Mesenchymal stem cell (in vitro differentiated cells and primary cell): ENCODE data around the gene SKAP1.
A peak's percentile ranks its signal among the peaks of the same experiment; 100 is the strongest.

Experiments
- DNase-seq: peaks from one replicate; pipeline ENCODE4 v3.0.0-alpha.2; 2013
- H2AFZ ChIP-seq: one replicate; pipeline ENCODE4 v1.6.1; 2013; ENCODE audit warnings: low read depth, mild to moderate bottlenecking, control low read depth, inconsistent platforms, low read length, moderate library complexity
- H2AK5ac ChIP-seq: 2 replicates; pipeline ENCODE4 v1.6.1; 2013; ENCODE audit warnings: low read length, moderate library complexity, mild to moderate bottlenecking, inconsistent platforms; ENCODE audit not compliant: severe bottlenecking
- H2BK120ac ChIP-seq: one replicate; pipeline ENCODE4 v1.6.1; 2013; ENCODE audit warnings: low read depth, mild to moderate bottlenecking, inconsistent platforms, low read length, moderate library complexity
- H2BK12ac ChIP-seq, 2 experiments: one replicate each; pipeline ENCODE4 v1.6.1; 2013; ENCODE audit warnings: inconsistent platforms in 2 of 2, low read length in 2 of 2, mild to moderate bottlenecking in 2 of 2, moderate library complexity in 2 of 2, control low read depth in 1 of 2
- H2BK15ac ChIP-seq: one replicate; pipeline ENCODE4 v1.6.1; 2013; ENCODE audit warnings: mild to moderate bottlenecking, low read depth, inconsistent platforms; ENCODE audit not compliant: poor library complexity, severe bottlenecking
- H2BK5ac ChIP-seq: 2 replicates; pipeline ENCODE4 v1.6.1; 2013; ENCODE audit warnings: low read depth, mild to moderate bottlenecking, low read length, control low read depth, inconsistent platforms; ENCODE audit not compliant: poor library complexity, severe bottlenecking
- H3K14ac ChIP-seq, 2 experiments: one replicate each; pipeline ENCODE4 v1.6.1; 2013; ENCODE audit warnings: inconsistent platforms in 2 of 2, low read length in 2 of 2, control low read depth in 1 of 2, mild to moderate bottlenecking in 1 of 2, moderate library complexity in 1 of 2
- H3K18ac ChIP-seq, 2 experiments: one replicate each; pipeline ENCODE4 v1.6.1; 2013; ENCODE audit warnings: inconsistent platforms in 2 of 2, low read length in 2 of 2, control low read depth in 1 of 2, low read depth in 1 of 2, mild to moderate bottlenecking in 1 of 2
- H3K23ac ChIP-seq, 2 experiments: one replicate each; pipeline ENCODE4 v1.6.1; 2013; ENCODE audit warnings: inconsistent platforms in 2 of 2, low read length in 2 of 2, mild to moderate bottlenecking in 2 of 2, moderate library complexity in 2 of 2, control low read depth in 1 of 2
- H3K27ac ChIP-seq: 2 replicates; pipeline ENCODE4 v1.5.1; 2013; ENCODE audit warnings: mild to moderate bottlenecking, moderate library complexity, low read length, control low read depth, inconsistent platforms; ENCODE audit not compliant: poor library complexity, severe bottlenecking
- H3K27me3 ChIP-seq, 2 experiments: 2 replicates each; pipeline versions ENCODE4 v1.6.1 to v1.7.0; 2013; ENCODE audit warnings: low read length in 2 of 2, mild to moderate bottlenecking in 2 of 2, moderate library complexity in 2 of 2, control low read depth in 1 of 2, inconsistent platforms in 1 of 2; ENCODE audit not compliant: control insufficient read depth in 1 of 2, insufficient read depth in 1 of 2
- H3K36me3 ChIP-seq, 2 experiments: 2 replicates each; pipeline versions ENCODE4 v1.6.1 to v1.7.0; 2013; ENCODE audit warnings: low read length in 2 of 2, control low read depth in 1 of 2, inconsistent platforms in 1 of 2, low read depth in 1 of 2, mild to moderate bottlenecking in 1 of 2; ENCODE audit not compliant: insufficient read depth in 2 of 2, control insufficient read depth in 1 of 2
- H3K4ac ChIP-seq, 2 experiments: one replicate each; pipeline ENCODE4 v1.6.1; 2013; ENCODE audit warnings: inconsistent platforms in 2 of 2, low read length in 2 of 2, mild to moderate bottlenecking in 2 of 2, moderate library complexity in 2 of 2, control low read depth in 1 of 2, low read depth in 1 of 2
- H3K4me1 ChIP-seq: 2 replicates; pipeline ENCODE4 v1.6.1; 2013; ENCODE audit warnings: low read depth, low read length, control low read depth; ENCODE audit not compliant: control insufficient read depth, insufficient read depth
- H3K4me2 ChIP-seq: 2 replicates; pipeline ENCODE4 v1.6.1; 2013; ENCODE audit warnings: low read length, mild to moderate bottlenecking, inconsistent platforms; ENCODE audit not compliant: poor library complexity, severe bottlenecking
- H3K4me3 ChIP-seq, 2 experiments: 2 replicates each; pipeline versions ENCODE4 v1.5.1 to v1.7.0; 2013; ENCODE audit warnings: low read length in 2 of 2, mild to moderate bottlenecking in 2 of 2, control low read depth in 1 of 2, low read depth in 1 of 2; ENCODE audit not compliant: insufficient read depth in 1 of 2
- H3K79me1 ChIP-seq: replicated peaks from 2 replicates; pipeline ENCODE4 v1.6.1; 2013; ENCODE audit warnings: mild to moderate bottlenecking, control low read depth, low read length, inconsistent platforms; ENCODE audit not compliant: poor library complexity, severe bottlenecking
- H3K9ac ChIP-seq: 2 replicates; pipeline ENCODE4 v1.7.0; 2013; ENCODE audit warnings: mild to moderate bottlenecking, low read length, moderate library complexity
- H3K9me3 ChIP-seq: 2 replicates; pipeline ENCODE4 v1.7.0; 2013; ENCODE audit warnings: mild to moderate bottlenecking, low read length; ENCODE audit not compliant: control insufficient read depth
- H4K8ac ChIP-seq: one replicate; pipeline ENCODE4 v1.6.1; 2013; ENCODE audit warnings: inconsistent platforms, mild to moderate bottlenecking, low read length, moderate library complexity
- H4K91ac ChIP-seq: one replicate; pipeline ENCODE4 v1.6.1; 2013; ENCODE audit warnings: mild to moderate bottlenecking, low read length, inconsistent platforms
- WGBS: methylation state at CpG from one replicate; pipeline ENCODE4 v1.1.7; 2013; ENCODE audit warnings: mixed read lengths; 5-methylcytosine and 5-hydroxymethylcytosine counted together

The SKAP1 gene

GRCh38 chr17:48460052-48460451 is 30.0 kb upstream of the SKAP1 start:
- Histone ChIP-seq H2BK5ac (no peak overlapping the region), H4K91ac (no peak overlapping the region), H3K4ac (no peak overlapping the region), H3K9me3 (no peaks in the 10 kb centered on the region), H3K4me2 (no peak overlapping the region), H3K4me3 (no peak overlapping the region), H4K8ac (no peak overlapping the region), H2BK120ac (no peak overlapping the region), H2BK12ac (no peak overlapping the region), H3K9ac (no peak overlapping the region), H3K4me1 (peaks cover 4% of the 10 kb centered on the region), H2AFZ (no peak overlapping the region), H3K14ac (no peak overlapping the region), H3K27ac (no peak overlapping the region), H3K18ac (no peak overlapping the region), H3K36me3 (no peaks in the 10 kb centered on the region), H3K23ac (no peak overlapping the region), H3K79me1 (no peaks in the 10 kb centered on the region), H2AK5ac (no peak overlapping the region), H2BK15ac (no peak overlapping the region), H3K27me3 (peaks cover 0 to 18% of the 10 kb centered on the region in 2 experiments)
- 86% methylated on average over 3 of the region's 3 CpGs for WGBS
- DNase-seq, result no peak

- Histone ChIP-seq H3K4me1 (peaks cover 4% of the 10 kb centered on the region), H2BK5ac (no peak overlapping the region), H3K23ac (no peak overlapping the region), H3K9ac (no peak overlapping the region), H3K14ac (no peak overlapping the region), H3K4me3 (no peak overlapping the region), H3K4ac (no peak overlapping the region), H3K27me3 (peaks cover 0 to 18% of the 10 kb centered on the region in 2 experiments), H3K4me2 (no peak overlapping the region), H2AK5ac (no peak overlapping the region), H2BK12ac (no peak overlapping the region), H3K27ac (no peak overlapping the region), H4K8ac (no peak overlapping the region), H2BK15ac (no peak overlapping the region), H3K79me1 (no peaks in the 10 kb centered on the region), H3K9me3 (no peaks in the 10 kb centered on the region), H4K91ac (no peak overlapping the region), H2BK120ac (no peak overlapping the region), H3K36me3 (no peaks in the 10 kb centered on the region), H2AFZ (no peak overlapping the region), H3K18ac (no peak overlapping the region)
- 88% methylated on average over 3 of the region's 4 CpGs for WGBS
- no peak for DNase-seq
Measured at GRCh38 chr17:48459070-48459844, 29.2 kb upstream of the SKAP1 start.

- Histone ChIP-seq H2BK12ac (no peak overlapping the region), H3K23ac (no peak overlapping the region), H3K36me3 (no peaks in the 10 kb centered on the region), H3K27ac (no peak overlapping the region), H3K9me3 (no peaks in the 10 kb centered on the region), H3K9ac (no peak overlapping the region), H3K18ac (no peak overlapping the region), H2BK15ac (no peak overlapping the region), H3K4me3 (peak overlapping the region in 1 of 2 experiments; percentile 52), H3K4ac (no peak overlapping the region), H4K8ac (no peak overlapping the region), H2AK5ac (no peak overlapping the region), H3K14ac (no peak overlapping the region), H3K4me2 (peak overlapping the region; percentile 76), H4K91ac (no peak overlapping the region), H3K79me1 (no peaks in the 10 kb centered on the region), H3K4me1 (peaks cover 4% of the 10 kb centered on the region), H2AFZ (no peak overlapping the region), H3K27me3 (peaks cover 0 to 18% of the 10 kb centered on the region in 2 experiments), H2BK120ac (no peak overlapping the region), H2BK5ac (no peak overlapping the region)
- DNase-seq, result peak; percentile 72
- WGBS, result 17% methylated on average over 21 of the region's 22 CpGs
Measured at GRCh38 chr17:48457080-48457836, 27.2 kb upstream of the SKAP1 start.

- Histone ChIP-seq H3K4ac (no peak overlapping the region), H4K91ac (no peak overlapping the region), H2BK120ac (no peak overlapping the region), H3K4me1 (peaks cover 4% of the 10 kb centered on the region), H3K9me3 (no peaks in the 10 kb centered on the region), H4K8ac (no peak overlapping the region), H2BK5ac (no peak overlapping the region), H3K23ac (no peak overlapping the region), H2AFZ (no peak overlapping the region), H3K79me1 (no peaks in the 10 kb centered on the region), H3K4me3 (no peak overlapping the region), H3K18ac (no peak overlapping the region), H2BK15ac (no peak overlapping the region), H2BK12ac (no peak overlapping the region), H3K27ac (no peak overlapping the region), H2AK5ac (no peak overlapping the region), H3K27me3 (peaks cover 0 to 18% of the 10 kb centered on the region in 2 experiments), H3K36me3 (no peaks in the 10 kb centered on the region), H3K14ac (no peak overlapping the region), H3K9ac (no peak overlapping the region), H3K4me2 (no peak overlapping the region)
- WGBS, result 23% methylated on average over 5 of the region's 5 CpGs
- peak; percentile 23 for DNase-seq
Measured at GRCh38 chr17:48456589-48456988, 26.6 kb upstream of the SKAP1 start.
